MCF 10A (cell line): ENCODE data around the gene C2orf78. TPM values are rescaled to one million over a fixed set of nuclear protein-coding genes. Genes with fewer than 3 reads are reported as not detected.
"Not testable (repeated sequence)": the region's sequence is repeated elsewhere in the genome, so short reads cannot be mapped to it uniquely, and the experiment has no call there.

Experiments
- BruUV-seq: library from RNA; stranded (reverse); fragments of 400-500 nt; replicated peaks from 2 replicates; lab custom pipeline; 2021; lab: Mats Ljungman, UMichigan
- CTCF ChIA-PET: fragments of 300-600 bp; sonication (Branson Sonifier 250); formaldehyde crosslinking; extraction: SDS; loops from one replicate; lab custom pipeline; 2021; ENCODE audit warnings: antibody characterized with exemption, inconsistent platforms; lab: Yijun Ruan, JAX
- POLR2A ChIA-PET: fragments of 300-600, 350-650 bp; sonication (Branson Sonifier 250); formaldehyde crosslinking; extraction: SDS; loops from one replicate; lab custom pipeline; 2020; ENCODE audit warnings: antibody characterized with exemption, inconsistent platforms; lab: Yijun Ruan, JAX
- DNase-seq: peaks from one replicate; pipeline ENCODE4 v3.0.0-alpha.2; 2018; ENCODE audit not compliant: unreplicated experiment
- H3K27ac Mint-ChIP-seq: one replicate; pipeline ENCODE4 v1.8.0; 2022; ENCODE audit warnings: mild to moderate bottlenecking, low read depth, mixed read lengths; ENCODE audit not compliant: unreplicated experiment
- H3K27me3 Mint-ChIP-seq: one replicate; pipeline ENCODE4 v1.8.0; 2022; ENCODE audit warnings: mixed read lengths; ENCODE audit not compliant: insufficient read depth, unreplicated experiment
- H3K36me3 Mint-ChIP-seq: one replicate; pipeline ENCODE4 v1.8.0; 2022; ENCODE audit warnings: mild to moderate bottlenecking, moderate library complexity, mixed read lengths; ENCODE audit not compliant: insufficient read depth, unreplicated experiment
- H3K4me1 Mint-ChIP-seq: one replicate; pipeline ENCODE4 v1.8.0; 2022; ENCODE audit warnings: mixed read lengths; ENCODE audit not compliant: insufficient read depth, unreplicated experiment
- H3K4me3 Mint-ChIP-seq: one replicate; pipeline ENCODE4 v1.8.0; 2022; ENCODE audit warnings: mild to moderate bottlenecking, moderate library complexity, mixed read lengths; ENCODE audit not compliant: unreplicated experiment
- H3K9me3 Mint-ChIP-seq: one replicate; pipeline ENCODE4 v1.8.0; 2022; ENCODE audit warnings: mixed read lengths; ENCODE audit not compliant: unreplicated experiment
- CTCF ChIP-seq: fragments of 200-600 bp; IDR thresholded peaks from one replicate; pipeline ENCODE4 v1.8.0; 2022; ENCODE audit warnings: antibody characterized with exemption, mild to moderate bottlenecking; ENCODE audit not compliant: unreplicated experiment
- intact Hi-C: fragments of 100-400 bp; cut with micrococcal nuclease; formaldehyde crosslinking; loops from 2 replicates; pipeline ENCODE4 v1.14.1; 2022
- total RNA-seq: library from RNA; stranded (reverse); gene quantifications from 2 replicates; pipeline ENCODE4 v1.2.3, GENCODE V29; 2022

The C2orf78 gene
- total RNA-seq, 1 experiment from 2014 or later, result not detected

- Mint-ChIP-seq H3K4me1 (peaks cover 23% of the 10 kb centered on the region), H3K27me3 (no peaks in the 10 kb centered on the region), H3K4me3 (peak overlapping the region; percentile 94), H3K27ac (peak overlapping the region; percentile 81), H3K36me3 (peaks cover 59% of the 10 kb centered on the region), H3K9me3 (no peaks in the 10 kb centered on the region)
- CTCF ChIA-PET, result no interaction called here
- no peak for TF ChIP-seq CTCF
- intact Hi-C loops, result no loop called here
- no TSS peak for BruUV-seq
- POLR2A ChIA-PET, result interaction anchor here (1.0 to 1.8 kb wide), 5 partner anchors 21 to 204 kb away, joined by 3 to 12 read pairs (median 4); partner anchors contain the start of genes STAMBP and TPRKB
- DNase-seq, result no peak
These were observed 7.6 kb upstream of the C2orf78 start for GRCh38 chr2:73776381-73776780.

- Mint-ChIP-seq H3K36me3 (peaks cover 53% of the 10 kb centered on the region), H3K4me3 (peak overlapping the region; percentile 94), H3K4me1 (peaks cover 23% of the 10 kb centered on the region), H3K27me3 (no peaks in the 10 kb centered on the region), H3K9me3 (no peaks in the 10 kb centered on the region), H3K27ac (peak overlapping the region; percentile 81)
- CTCF ChIA-PET, result interaction anchor here (0.7 kb wide), 1 partner anchor 347 kb away, joined by 3 read pairs; no protein-coding TSS in a partner anchor
- no TSS peak for BruUV-seq
- DNase-seq, result peak; percentile 88
- intact Hi-C loops, result no loop called here
- POLR2A ChIA-PET, result interaction anchor here (0.5 to 1.8 kb wide), 14 partner anchors 12 to 838 kb away, joined by 3 to 14 read pairs (median 4); partner anchors contain the start of genes MOB1A, PRADC1, STAMBP and TPRKB
- no peak for TF ChIP-seq CTCF
These were observed 7.0 kb upstream of the C2orf78 start for GRCh38 chr2:73776869-73777519.

GRCh38 chr2:73778867-73779466 is 5.0 kb upstream of the C2orf78 start:
- not testable (repeated sequence) for BruUV-seq

GRCh38 chr2:73779467-73780236 is 4.3 kb upstream of the C2orf78 start, which contains the start of gene DUSP11:
Gene DUSP11, minus strand, starts transcription at chr2:73780103. Its CDS starts 129 bp downstream, at chr2:73779974.
- Mint-ChIP-seq H3K4me1 (peaks cover 25% of the 10 kb centered on the region), H3K27ac (peak within 1 kb of the TSS; percentile 96), H3K36me3 (peaks cover 29% of the 10 kb centered on the region), H3K27me3 (no peaks in the 10 kb centered on the region), H3K4me3 (peak within 1 kb of the TSS; percentile 94), H3K9me3 (no peaks in the 10 kb centered on the region)
- ChIA-PET POLR2A (interaction anchor here (0.6 to 1.1 kb wide), 10 partner anchors 17 to 399 kb away, joined by 3 to 7 read pairs (median 3); partner anchors contain the start of genes MOB1A, STAMBP and TPRKB), CTCF (interaction anchor here (0.8 kb wide), 1 partner anchor 25 kb away, joined by 4 read pairs; no protein-coding TSS in a partner anchor)
- DNase-seq, result peak; percentile 95
- peak; percentile 85 for TF ChIP-seq CTCF
- intact Hi-C loops, result loop anchor here (1.0 kb wide), 1 partner anchor 25 kb away; no protein-coding TSS in a partner anchor
- BruUV-seq, result TSS peak; percentile 39

More at GRCh38 chr2:73778867-73779466, 5.0 kb upstream of the C2orf78 start:
- peaks cover 36% of the 10 kb centered on the region for H3K36me3 Mint-ChIP-seq
- DNase-seq, H3K9me3 Mint-ChIP-seq, H3K27me3 Mint-ChIP-seq, intact Hi-C loops: not testable (repeated sequence)
- H3K27ac Mint-ChIP-seq, result peak overlapping the region; percentile 96
- ChIA-PET CTCF (interaction anchor here (0.8 kb wide), 1 partner anchor 24 kb away, joined by 4 read pairs; no protein-coding TSS in a partner anchor), POLR2A (interaction anchor here (0.6 to 1.1 kb wide), 8 partner anchors 16 to 399 kb away, joined by 3 to 7 read pairs (median 3); partner anchors contain the start of genes MOB1A, STAMBP and TPRKB)
- H3K4me3 Mint-ChIP-seq, result peak overlapping the region; percentile 94
- peaks cover 31% of the 10 kb centered on the region for H3K4me1 Mint-ChIP-seq
